MM.1S (cell line): ENCODE measurements around the gene HAO2.

ENCODE experiments used
- DNase-seq: peaks from one replicate; pipeline ENCODE4 v3.0.0-alpha.2; 2015
- H2AFZ ChIP-seq: fragments of 300-600 bp; sonication (generic); 2 replicates; pipeline ENCODE4 v1.6.0; 2016; ENCODE audit warnings: antibody characterized with exemption, low read length
- H3F3A ChIP-seq: fragments of 300-600 bp; sonication (generic); 2 replicates; pipeline ENCODE4 v1.6.1; 2016; ENCODE audit warnings: mild to moderate bottlenecking, antibody characterized with exemption, low read length, moderate library complexity, mixed read lengths; ENCODE audit not compliant: insufficient read depth
- H3K27ac ChIP-seq: fragments of 300-600 bp; sonication (generic); 2 replicates; pipeline ENCODE4 v1.5.1; 2016; ENCODE audit warnings: mild to moderate bottlenecking, low read length
- H3K27me3 ChIP-seq: fragments of 300-600 bp; sonication (generic); replicated peaks from 2 replicates; pipeline ENCODE4 v1.6.0; 2016; ENCODE audit warnings: low read length; ENCODE audit not compliant: insufficient read depth
- H3K36me3 ChIP-seq: fragments of 300-600 bp; sonication (generic); replicated peaks from 2 replicates; pipeline ENCODE4 v1.6.1; 2016; ENCODE audit warnings: mild to moderate bottlenecking, low read length, mixed read lengths; ENCODE audit not compliant: insufficient read depth
- H3K4me1 ChIP-seq: fragments of 300-600 bp; sonication (generic); 2 replicates; pipeline ENCODE4 v1.6.1; 2016; ENCODE audit warnings: low read length, mixed read lengths
- H3K4me2 ChIP-seq: fragments of 300-600 bp; sonication (generic); 2 replicates; pipeline ENCODE4 v1.6.0; 2016; ENCODE audit warnings: low read depth, low read length
- H3K4me3 ChIP-seq: fragments of 300-600 bp; sonication (generic); 2 replicates; pipeline ENCODE4 v1.5.1; 2016; ENCODE audit warnings: low read length, mixed read lengths
- H3K79me2 ChIP-seq: fragments of 300-600 bp; sonication (generic); 2 replicates; pipeline ENCODE4 v1.6.1; 2016; ENCODE audit warnings: mixed run types, low read length, mixed read lengths
- H3K9ac ChIP-seq: fragments of 300-600 bp; sonication (generic); 2 replicates; pipeline ENCODE4 v1.6.1; 2016; ENCODE audit warnings: low read length, mixed read lengths
- H3K9me2 ChIP-seq: fragments of 300-600 bp; sonication (generic); replicated peaks from 2 replicates; pipeline ENCODE4 v1.6.1; 2016; ENCODE audit warnings: mild to moderate bottlenecking, low read length, mixed read lengths; ENCODE audit not compliant: insufficient read depth
- H3K9me3 ChIP-seq: fragments of 300-600 bp; sonication (generic); replicated peaks from 2 replicates; pipeline ENCODE4 v1.6.1; 2016; ENCODE audit warnings: mild to moderate bottlenecking, low read length, mixed read lengths; ENCODE audit not compliant: insufficient read depth
- H4K20me1 ChIP-seq: fragments of 300-600 bp; sonication (generic); 2 replicates; pipeline ENCODE4 v1.6.1; 2016; ENCODE audit warnings: mild to moderate bottlenecking, low read length, moderate library complexity, mixed read lengths; ENCODE audit not compliant: insufficient read depth
- CTCF ChIP-seq: fragments of 300-600 bp; sonication (generic); IDR thresholded peaks from 2 replicates; pipeline ENCODE4 v1.5.1; 2016; ENCODE audit warnings: antibody characterized with exemption, low read length, mixed read lengths
- EZH2 ChIP-seq: fragments of 300-600 bp; sonication (generic); optimal IDR thresholded peaks from 2 replicates; pipeline ENCODE3; 2017; ENCODE audit warnings: low read depth, mild to moderate bottlenecking, antibody characterized with exemption, low read length, mixed read lengths
- EZH2phosphoT487 ChIP-seq: fragments of 300-600 bp; sonication (generic); IDR thresholded peaks from 2 replicates; pipeline ENCODE4 v1.6.1; 2018; ENCODE audit warnings: antibody characterized with exemption, low read length

HAO2 gene

DNA sequence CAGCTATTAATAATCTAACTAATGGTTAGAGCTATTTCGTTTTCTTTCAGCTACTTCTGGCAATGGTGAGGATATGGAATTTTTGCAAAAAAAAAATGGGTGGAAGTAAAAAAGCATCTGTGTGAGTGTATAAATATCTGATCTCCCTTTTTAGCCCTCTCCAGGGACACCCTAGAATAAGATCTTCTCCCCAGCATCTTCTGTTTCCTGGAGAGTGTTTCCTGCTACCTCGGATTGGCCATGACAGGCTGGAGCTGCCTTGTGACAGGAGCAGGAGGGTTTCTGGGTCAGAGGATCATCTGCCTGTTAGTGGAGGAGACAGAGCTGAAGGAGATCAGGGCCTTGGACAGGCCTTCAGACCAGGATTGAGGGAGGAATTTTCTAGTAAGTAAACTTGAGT, 70.2 kb downstream of the HAO2 start:
- Histone ChIP-seq H3K4me3 (no peak overlapping the region), H3K36me3 (no peaks in the 10 kb centered on the region), H3K9me3 (no peaks in the 10 kb centered on the region), H3K27ac (no peak overlapping the region), H3K27me3 (no peaks in the 10 kb centered on the region), H2AFZ (no peak overlapping the region), H3K9ac (no peak overlapping the region), H3K9me2 (no peaks in the 10 kb centered on the region), H3K4me1 (no peaks in the 10 kb centered on the region), H3F3A (no peaks in the 10 kb centered on the region), H3K79me2 (no peaks in the 10 kb centered on the region), H3K4me2 (no peak overlapping the region), H4K20me1 (no peaks in the 10 kb centered on the region)
- DNase-seq: no peak
- no peak for TF ChIP-seq CTCF
- no peak for TF ChIP-seq EZH2
- no peak for TF ChIP-seq EZH2phosphoT487

DNA sequence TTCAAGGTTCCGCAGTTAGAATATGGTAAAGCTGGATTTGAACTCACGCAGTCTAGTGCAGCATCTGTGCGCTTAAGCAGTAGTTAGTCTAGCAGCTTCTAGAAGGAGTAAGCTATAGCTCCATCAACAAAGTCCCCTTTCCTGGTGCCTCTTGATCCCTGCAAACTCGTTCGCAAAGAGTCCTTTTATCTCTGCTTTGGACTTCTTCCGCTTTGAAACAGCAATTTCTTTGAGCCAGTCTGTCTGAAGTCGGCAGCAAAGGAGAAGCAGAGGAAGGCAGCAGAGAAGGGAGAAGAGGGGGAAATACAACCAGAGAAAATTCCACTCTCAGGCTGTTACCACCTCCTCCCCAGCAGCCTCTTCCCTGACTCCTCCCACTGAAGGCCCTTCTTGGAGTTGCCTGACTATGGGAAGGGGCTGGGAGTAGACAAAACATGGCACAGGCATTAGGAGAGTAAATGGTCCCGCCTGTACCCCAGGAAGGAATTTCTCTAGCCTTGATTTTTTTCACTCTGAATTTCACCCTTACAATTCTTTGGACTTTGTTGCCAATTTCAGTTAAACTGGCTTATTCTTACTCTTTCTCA, 72.2 kb downstream of the HAO2 start:
- H3K36me3 ChIP-seq: no peaks in the 10 kb centered on the region
- H3K79me2 ChIP-seq: no peaks in the 10 kb centered on the region
- no peak overlapping the region for H3K4me2 ChIP-seq
- no peak overlapping the region for H3K27ac ChIP-seq
- no peaks in the 10 kb centered on the region for H3K9me3 ChIP-seq
- TF ChIP-seq EZH2 (no peak), CTCF (no peak), EZH2phosphoT487 (no peak)
- no peak overlapping the region for H2AFZ ChIP-seq
- H3F3A ChIP-seq: no peaks in the 10 kb centered on the region
- H3K9me2 ChIP-seq: no peaks in the 10 kb centered on the region
- no peaks in the 10 kb centered on the region for H4K20me1 ChIP-seq
- H3K4me1 ChIP-seq: no peaks in the 10 kb centered on the region
- no peaks in the 10 kb centered on the region for H3K27me3 ChIP-seq
- H3K9ac ChIP-seq: no peak overlapping the region
- no peak overlapping the region for H3K4me3 ChIP-seq
- DNase-seq: no peak

DNA sequence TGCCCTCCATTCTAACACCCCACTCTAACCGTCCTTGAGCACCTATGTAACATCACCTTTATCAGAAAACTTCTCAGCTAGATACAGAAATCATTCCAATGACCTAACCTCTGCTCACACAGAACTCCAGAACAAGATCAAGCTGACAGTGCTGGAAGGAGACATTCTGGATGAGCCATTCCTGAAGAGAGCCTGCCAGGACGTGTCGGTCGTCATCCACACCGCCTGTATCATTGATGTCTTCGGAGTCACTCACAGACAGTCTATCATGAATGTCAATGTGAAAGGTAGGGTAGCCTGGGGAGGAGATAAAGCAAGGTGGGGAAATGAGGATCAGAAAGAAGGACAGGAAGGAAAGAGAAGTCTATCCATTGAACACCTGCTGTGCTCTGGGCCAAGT, 74.2 kb downstream of the HAO2 start:
- no peaks in the 10 kb centered on the region for H3K4me1 ChIP-seq
- no peaks in the 10 kb centered on the region for H3K79me2 ChIP-seq
- no peak for DNase-seq
- H3K27ac ChIP-seq: no peak overlapping the region
- TF ChIP-seq CTCF (no peak), EZH2 (no peak), EZH2phosphoT487 (no peak)
- no peaks in the 10 kb centered on the region for H4K20me1 ChIP-seq
- H3K27me3 ChIP-seq: no peaks in the 10 kb centered on the region
- H3K9me2 ChIP-seq: no peaks in the 10 kb centered on the region
- H3K36me3 ChIP-seq: no peaks in the 10 kb centered on the region
- H3K9ac ChIP-seq: no peak overlapping the region
- no peaks in the 10 kb centered on the region for H3F3A ChIP-seq
- no peak overlapping the region for H2AFZ ChIP-seq
- no peak overlapping the region for H3K4me2 ChIP-seq
- H3K9me3 ChIP-seq: no peaks in the 10 kb centered on the region
- H3K4me3 ChIP-seq: no peak overlapping the region
